Measurements from ENCODE around the gene PLCB1.

PLCB1 gene

DNA sequence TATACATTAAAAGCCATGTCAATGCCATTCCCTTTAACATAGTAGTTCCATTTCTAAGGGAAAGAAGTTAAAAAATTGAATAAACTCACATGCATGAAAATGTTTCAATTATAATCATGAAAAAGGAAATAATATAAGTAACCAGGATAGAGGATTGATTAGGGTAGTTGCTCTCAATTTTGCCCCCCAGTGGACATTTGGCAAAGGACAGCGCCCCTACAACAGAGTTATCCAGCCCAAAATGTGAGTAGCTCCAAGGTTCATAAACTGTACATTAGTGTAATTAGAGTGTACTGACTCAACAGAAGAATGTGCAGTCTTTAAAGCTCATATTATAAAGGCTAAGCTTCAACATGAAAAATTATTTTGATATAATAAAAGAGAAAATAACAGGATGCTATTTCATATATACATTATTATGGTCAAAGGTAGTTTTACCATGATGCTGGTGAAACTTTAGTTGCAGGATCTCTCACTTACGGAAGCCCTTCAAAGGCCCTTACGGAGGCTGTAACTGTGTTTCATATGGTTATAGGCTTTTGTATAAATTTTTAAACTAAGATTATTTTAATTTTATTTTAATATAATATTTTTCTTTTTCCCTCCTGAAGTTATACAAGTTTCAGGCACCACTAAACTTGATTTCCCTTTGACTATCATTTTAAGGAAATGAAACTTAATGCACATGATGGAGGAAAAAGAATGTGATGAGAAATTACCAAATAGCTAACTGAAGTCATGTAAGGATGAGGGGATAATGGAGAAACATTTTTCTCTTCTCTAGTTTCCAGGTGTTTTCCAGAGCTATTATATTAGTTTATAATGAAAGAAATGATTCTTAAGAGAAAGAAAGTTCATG lies 403.6 kb downstream of the PLCB1 start:
- peak; percentile 30 for DNase-seq (ENCODE audit: low read depth)
- peak; percentile 73 for TF ChIP-seq CTCF (IDR thresholded peaks at IDR 0.05; ENCODE audit: low read length, missing control alignments)
- H3K4me3 ChIP-seq (replicated peaks; ENCODE audit: low read depth, low read length): no peak overlapping the region

GRCh38 chr20:8536262-8536618 lies 404.2 kb downstream of the PLCB1 start:
- H3K4me3 ChIP-seq (replicated peaks; ENCODE audit: low read depth, low read length): no peak overlapping the region
- DNase-seq (ENCODE audit: low read depth): no peak
- TF ChIP-seq CTCF (IDR thresholded peaks at IDR 0.05; ENCODE audit: low read length, missing control alignments): no peak

GRCh38 chr20:8540466-8540865 lies 408.4 kb downstream of the PLCB1 start:
- no peak for TF ChIP-seq CTCF (IDR thresholded peaks at IDR 0.05; ENCODE audit: low read length, missing control alignments)
- DNase-seq (ENCODE audit: low read depth): no peak
- H3K4me3 ChIP-seq (replicated peaks; ENCODE audit: low read depth, low read length): no peak overlapping the region

- TF ChIP-seq CTCF (IDR thresholded peaks at IDR 0.05; ENCODE audit: low read length, missing control alignments): no peak
- DNase-seq (ENCODE audit: low read depth): no peak
- no peak overlapping the region for H3K4me3 ChIP-seq (replicated peaks; ENCODE audit: low read depth, low read length)
Observed at GRCh38 chr20:8542110-8542486, 410.0 kb downstream of the PLCB1 start.

- no peak overlapping the region for H3K4me3 ChIP-seq (replicated peaks; ENCODE audit: low read depth, low read length)
- DNase-seq (ENCODE audit: low read depth): peak; percentile 57
- TF ChIP-seq CTCF (IDR thresholded peaks at IDR 0.05; ENCODE audit: low read length, missing control alignments): no peak
Observed at GRCh38 chr20:8545212-8545611, 413.1 kb downstream of the PLCB1 start.

GRCh38 chr20:8547035-8547650 lies 415.1 kb downstream of the PLCB1 start:
- DNase-seq (ENCODE audit: low read depth): peak; percentile 79
- no peak overlapping the region for H3K4me3 ChIP-seq (replicated peaks; ENCODE audit: low read depth, low read length)
- TF ChIP-seq CTCF (IDR thresholded peaks at IDR 0.05; ENCODE audit: low read length, missing control alignments): no peak

Measured in fibroblast of pulmonary artery (primary cell).